ENCODE data around the gene KLHL34. TPM values are rescaled to one million over a fixed set of nuclear protein-coding genes. Genes with fewer than 3 reads are reported as not detected.

The KLHL34 gene
- total RNA-seq, 1 experiment from 2014 or later = 0.05 TPM

DNA sequence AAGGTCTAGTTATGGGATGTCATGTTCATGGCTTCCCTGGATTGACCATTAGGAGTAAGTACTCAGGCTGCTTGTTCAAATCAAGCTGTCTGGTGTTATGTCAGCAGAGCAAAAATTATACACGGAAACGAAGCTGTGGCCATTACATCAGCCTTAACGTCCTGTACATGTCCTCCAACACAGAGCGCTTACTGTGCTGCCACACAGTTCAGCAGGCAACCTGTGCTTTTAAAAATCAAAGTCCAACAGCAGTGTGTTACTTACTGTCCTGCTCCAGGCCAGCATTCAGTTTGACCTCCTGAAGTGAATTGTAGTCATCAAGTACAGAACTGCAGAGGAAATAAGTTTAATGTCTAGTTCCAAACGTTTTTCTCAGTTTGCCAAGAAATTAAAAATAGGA is 46.0 kb downstream of the KLHL34 start:
- CTCF ChIA-PET = no interaction called here
- no peaks in the 10 kb centered on the region for H3K27me3 ChIP-seq (ENCODE audit: control insufficient read depth, insufficient read depth, low read length)
- POLR2A ChIA-PET = no interaction called here
- intact Hi-C loops (cut with micrococcal nuclease; ENCODE audit: unreplicated experiment) (no loop called here), in situ Hi-C loops (cut with HindIII; ENCODE audit: low pct_unique_long_range_greater_than_20kb, low sequenced_read_pairs) (no loop called here)
- H3K4me3 ChIP-seq (ENCODE audit: low read depth in 2 of 2, low read length in 2 of 2) = no peak overlapping the region
- no peak for ATAC-seq
- TF ChIP-seq SIN3A (IDR thresholded peaks at IDR 0.05; ENCODE audit: borderline replicate concordance, insufficient read depth, low read depth, low read length) = no peak
- TF ChIP-seq, protein P1, sequence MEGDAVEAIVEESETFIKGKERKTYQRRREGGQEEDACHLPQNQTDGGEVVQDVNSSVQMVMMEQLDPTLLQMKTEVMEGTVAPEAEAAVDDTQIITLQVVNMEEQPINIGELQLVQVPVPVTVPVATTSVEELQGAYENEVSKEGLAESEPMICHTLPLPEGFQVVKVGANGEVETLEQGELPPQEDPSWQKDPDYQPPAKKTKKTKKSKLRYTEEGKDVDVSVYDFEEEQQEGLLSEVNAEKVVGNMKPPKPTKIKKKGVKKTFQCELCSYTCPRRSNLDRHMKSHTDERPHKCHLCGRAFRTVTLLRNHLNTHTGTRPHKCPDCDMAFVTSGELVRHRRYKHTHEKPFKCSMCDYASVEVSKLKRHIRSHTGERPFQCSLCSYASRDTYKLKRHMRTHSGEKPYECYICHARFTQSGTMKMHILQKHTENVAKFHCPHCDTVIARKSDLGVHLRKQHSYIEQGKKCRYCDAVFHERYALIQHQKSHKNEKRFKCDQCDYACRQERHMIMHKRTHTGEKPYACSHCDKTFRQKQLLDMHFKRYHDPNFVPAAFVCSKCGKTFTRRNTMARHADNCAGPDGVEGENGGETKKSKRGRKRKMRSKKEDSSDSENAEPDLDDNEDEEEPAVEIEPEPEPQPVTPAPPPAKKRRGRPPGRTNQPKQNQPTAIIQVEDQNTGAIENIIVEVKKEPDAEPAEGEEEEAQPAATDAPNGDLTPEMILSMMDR (IDR thresholded peaks at IDR 0.05) = no peak
- H3K4me1 ChIP-seq (ENCODE audit: control insufficient read depth, insufficient read depth, low read length) = no peaks in the 10 kb centered on the region
- H3K9me3 ChIP-seq (ENCODE audit: control insufficient read depth, insufficient read depth, low read depth, low read length) = no peaks in the 10 kb centered on the region
- DNase-seq (ENCODE audit: low read depth, low spot score) = no peak
- no peak overlapping the region for H3K27ac ChIP-seq (ENCODE audit: low read length)
- BruUV-seq (replicated peaks) = no TSS peak
- H3K36me3 ChIP-seq (ENCODE audit: control insufficient read depth, insufficient read depth, low read length) = no peaks in the 10 kb centered on the region

DNA sequence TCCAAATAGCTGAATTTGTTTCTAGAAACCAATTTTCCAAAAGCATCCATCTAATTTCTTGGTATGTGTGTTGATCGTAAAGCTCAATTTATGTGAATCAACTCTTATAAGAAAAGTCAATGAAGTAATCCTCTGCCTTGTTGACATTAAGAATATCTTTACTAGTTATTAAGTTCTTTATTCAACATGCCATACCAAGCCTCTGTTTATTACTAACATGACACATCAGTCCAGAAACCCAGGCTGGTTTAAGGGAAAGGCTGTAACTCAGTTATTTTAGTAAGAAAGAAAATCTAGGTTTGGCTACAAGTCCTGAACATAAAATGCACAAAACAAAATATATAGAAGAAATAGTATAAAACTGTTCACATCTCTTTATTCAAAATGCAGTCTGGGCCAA is 48.0 kb downstream of the KLHL34 start:
- Histone ChIP-seq H3K4me3 (ENCODE audit: low read depth in 2 of 2, low read length in 2 of 2) (no peak overlapping the region), H3K4me1 (ENCODE audit: control insufficient read depth, insufficient read depth, low read length) (no peaks in the 10 kb centered on the region), H3K9me3 (ENCODE audit: control insufficient read depth, insufficient read depth, low read depth, low read length) (no peaks in the 10 kb centered on the region), H3K27ac (ENCODE audit: low read length) (no peak overlapping the region), H3K27me3 (ENCODE audit: control insufficient read depth, insufficient read depth, low read length) (no peaks in the 10 kb centered on the region), H3K36me3 (ENCODE audit: control insufficient read depth, insufficient read depth, low read length) (no peaks in the 10 kb centered on the region)
- intact Hi-C loops (cut with micrococcal nuclease; ENCODE audit: unreplicated experiment) (no loop called here), in situ Hi-C loops (cut with HindIII; ENCODE audit: low pct_unique_long_range_greater_than_20kb, low sequenced_read_pairs) (no loop called here)
- CTCF ChIA-PET = no interaction called here
- POLR2A ChIA-PET = no interaction called here
- ATAC-seq (no peak), DNase-seq (ENCODE audit: low read depth, low spot score) (no peak)
- BruUV-seq (replicated peaks) = no TSS peak
- no peak for TF ChIP-seq POLR2AphosphoS5 (IDR thresholded peaks at IDR 0.05; ENCODE audit: low read depth, low read length)
- TF ChIP-seq SIN3A (IDR thresholded peaks at IDR 0.05; ENCODE audit: borderline replicate concordance, insufficient read depth, low read depth, low read length) = no peak
- TF ChIP-seq, protein P1 (IDR thresholded peaks at IDR 0.05) = no peak
- TF ChIP-seq TCF7L2 (IDR thresholded peaks at IDR 0.05; ENCODE audit: low read depth, low read length) = no peak
- TF ChIP-seq, protein P2, sequence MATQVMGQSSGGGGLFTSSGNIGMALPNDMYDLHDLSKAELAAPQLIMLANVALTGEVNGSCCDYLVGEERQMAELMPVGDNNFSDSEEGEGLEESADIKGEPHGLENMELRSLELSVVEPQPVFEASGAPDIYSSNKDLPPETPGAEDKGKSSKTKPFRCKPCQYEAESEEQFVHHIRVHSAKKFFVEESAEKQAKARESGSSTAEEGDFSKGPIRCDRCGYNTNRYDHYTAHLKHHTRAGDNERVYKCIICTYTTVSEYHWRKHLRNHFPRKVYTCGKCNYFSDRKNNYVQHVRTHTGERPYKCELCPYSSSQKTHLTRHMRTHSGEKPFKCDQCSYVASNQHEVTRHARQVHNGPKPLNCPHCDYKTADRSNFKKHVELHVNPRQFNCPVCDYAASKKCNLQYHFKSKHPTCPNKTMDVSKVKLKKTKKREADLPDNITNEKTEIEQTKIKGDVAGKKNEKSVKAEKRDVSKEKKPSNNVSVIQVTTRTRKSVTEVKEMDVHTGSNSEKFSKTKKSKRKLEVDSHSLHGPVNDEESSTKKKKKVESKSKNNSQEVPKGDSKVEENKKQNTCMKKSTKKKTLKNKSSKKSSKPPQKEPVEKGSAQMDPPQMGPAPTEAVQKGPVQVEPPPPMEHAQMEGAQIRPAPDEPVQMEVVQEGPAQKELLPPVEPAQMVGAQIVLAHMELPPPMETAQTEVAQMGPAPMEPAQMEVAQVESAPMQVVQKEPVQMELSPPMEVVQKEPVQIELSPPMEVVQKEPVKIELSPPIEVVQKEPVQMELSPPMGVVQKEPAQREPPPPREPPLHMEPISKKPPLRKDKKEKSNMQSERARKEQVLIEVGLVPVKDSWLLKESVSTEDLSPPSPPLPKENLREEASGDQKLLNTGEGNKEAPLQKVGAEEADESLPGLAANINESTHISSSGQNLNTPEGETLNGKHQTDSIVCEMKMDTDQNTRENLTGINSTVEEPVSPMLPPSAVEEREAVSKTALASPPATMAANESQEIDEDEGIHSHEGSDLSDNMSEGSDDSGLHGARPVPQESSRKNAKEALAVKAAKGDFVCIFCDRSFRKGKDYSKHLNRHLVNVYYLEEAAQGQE (IDR thresholded peaks at IDR 0.05; ENCODE audit: insufficient read depth in 1 of 2, low read depth in 2 of 2, low read length in 1 of 2) = no peak

DNA sequence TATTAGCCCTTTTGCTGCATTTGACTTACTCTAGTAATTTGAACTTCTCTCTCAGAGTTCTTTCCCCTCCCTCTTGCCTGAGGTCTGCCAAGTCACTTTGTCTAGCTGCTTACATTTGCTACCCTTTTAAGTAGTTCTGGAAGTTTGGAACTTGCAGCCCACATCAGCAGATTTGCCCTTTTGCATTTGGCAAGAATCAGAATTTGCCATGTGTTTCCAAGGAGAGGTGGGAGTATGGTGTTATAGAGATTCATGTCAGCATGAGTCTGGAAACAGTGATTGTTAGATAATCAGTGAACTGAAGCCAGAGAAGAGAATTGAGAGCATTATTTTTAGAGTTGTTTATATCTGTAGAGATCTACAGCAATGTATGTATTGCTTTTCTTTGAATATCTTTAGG is 52.1 kb downstream of the KLHL34 start:
- BruUV-seq (replicated peaks) = no TSS peak
- no peak for ATAC-seq
- Histone ChIP-seq H3K4me3 (ENCODE audit: low read depth in 2 of 2, low read length in 2 of 2) (no peak overlapping the region), H3K36me3 (ENCODE audit: control insufficient read depth, insufficient read depth, low read length) (no peaks in the 10 kb centered on the region), H3K9me3 (ENCODE audit: control insufficient read depth, insufficient read depth, low read depth, low read length) (no peaks in the 10 kb centered on the region), H3K27me3 (ENCODE audit: control insufficient read depth, insufficient read depth, low read length) (no peaks in the 10 kb centered on the region), H3K27ac (ENCODE audit: low read length) (no peak overlapping the region), H3K4me1 (ENCODE audit: control insufficient read depth, insufficient read depth, low read length) (no peaks in the 10 kb centered on the region)
- intact Hi-C loops (cut with micrococcal nuclease; ENCODE audit: unreplicated experiment) = no loop called here
- no peak for DNase-seq (ENCODE audit: low read depth, low spot score)
- in situ Hi-C loops (cut with HindIII; ENCODE audit: low pct_unique_long_range_greater_than_20kb, low sequenced_read_pairs) = no loop called here
- CTCF ChIA-PET = no interaction called here
- TF ChIP-seq SIN3A (IDR thresholded peaks at IDR 0.05; ENCODE audit: borderline replicate concordance, insufficient read depth, low read depth, low read length) (no peak), TCF7L2 (IDR thresholded peaks at IDR 0.05; ENCODE audit: low read depth, low read length) (no peak), POLR2AphosphoS5 (IDR thresholded peaks at IDR 0.05; ENCODE audit: low read depth, low read length) (no peak)
- TF ChIP-seq, protein P2 (IDR thresholded peaks at IDR 0.05; ENCODE audit: insufficient read depth in 1 of 2, low read depth in 2 of 2, low read length in 1 of 2) = no peak
- TF ChIP-seq, protein P1 (IDR thresholded peaks at IDR 0.05) = no peak
- POLR2A ChIA-PET = no interaction called here

Data from Panc1 (cell line).